ENCODE data around the gene P2RX3.

GRCh38 chr11:57323167-57323854, 14.8 kb upstream of the P2RX3 start:
- TF ChIP-seq POLR2AphosphoS5 (IDR thresholded peaks at IDR 0.05; ENCODE audit: low read depth, low read length) (no peak), TAF1 (IDR thresholded peaks at IDR 0.05; ENCODE audit: low read depth, low read length) (no peak), POLR2A (IDR thresholded peaks at IDR 0.05; ENCODE audit: low read depth, low read length) (no peak)
